Measurements from ENCODE around the gene LIM2.
A peak's percentile ranks its signal among the peaks of the same experiment; 100 is the strongest.
"Not testable (repeated sequence)": the region's sequence is repeated elsewhere in the genome, so short reads cannot be mapped to it uniquely, and the experiment has no call there.

Gene LIM2, protein sequence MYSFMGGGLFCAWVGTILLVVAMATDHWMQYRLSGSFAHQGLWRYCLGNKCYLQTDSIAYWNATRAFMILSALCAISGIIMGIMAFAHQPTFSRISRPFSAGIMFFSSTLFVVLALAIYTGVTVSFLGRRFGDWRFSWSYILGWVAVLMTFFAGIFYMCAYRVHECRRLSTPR

DNA sequence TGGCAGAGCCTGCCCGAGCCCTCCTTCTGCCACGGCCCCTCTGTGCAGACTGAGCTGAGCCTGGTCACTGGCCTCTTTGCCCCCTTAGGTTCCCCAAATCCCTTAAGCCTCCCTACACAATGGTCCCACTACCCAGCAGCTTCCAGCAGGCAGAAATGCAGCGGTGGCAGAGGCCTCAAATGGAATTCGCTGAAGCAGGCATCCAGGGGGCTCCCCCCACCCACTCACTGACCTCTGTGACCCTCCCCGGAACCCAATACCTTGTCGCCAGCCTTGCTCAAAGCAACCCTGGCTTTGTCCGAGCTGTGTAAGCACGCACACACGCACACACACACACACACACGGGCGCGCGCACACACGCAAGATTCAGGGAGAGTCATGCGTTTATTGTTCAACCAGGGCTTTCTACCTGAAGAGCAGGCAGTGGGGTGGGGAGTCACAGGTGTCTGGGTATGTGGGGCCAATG is at the start of gene LIM2:
Gene LIM2, minus strand, starts transcription at position 51 of the 466 bp plus-strand sequence. CDS start 531 bp downstream, outside the sequence.
- no peaks in the 10 kb centered on the region for H3K27me3 Mint-ChIP-seq
- no peak for ATAC-seq
- peaks cover 36% of the 10 kb centered on the region for H3K4me1 Mint-ChIP-seq
- H3K9me3 Mint-ChIP-seq = no peaks in the 10 kb centered on the region
- H3K36me3 Mint-ChIP-seq (ENCODE audit: low read depth) = no peaks in the 10 kb centered on the region
- peak within 1 kb of the TSS; percentile 6 for H3K4me3 Mint-ChIP-seq
- no peak for DNase-seq
- no peak within 1 kb of the TSS for H3K27ac Mint-ChIP-seq

DNA sequence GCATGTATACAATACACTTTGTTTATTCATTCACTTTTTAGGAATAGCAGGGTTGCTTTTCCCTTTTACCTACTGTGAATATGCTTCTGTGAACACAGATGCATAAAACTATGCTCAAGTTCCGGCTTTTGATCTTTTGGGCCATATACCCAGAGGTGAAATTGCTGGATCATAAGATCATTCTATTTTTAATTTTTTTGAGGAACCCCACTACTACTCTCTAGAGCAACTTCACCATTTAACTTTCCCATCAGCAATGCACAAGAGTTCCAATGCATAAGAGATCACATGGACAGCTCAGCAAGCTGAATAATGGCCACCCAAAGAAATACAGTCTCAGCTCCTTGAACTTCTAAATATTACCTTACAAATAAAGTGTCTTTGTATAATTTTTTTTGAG is 46.7 kb upstream of the LIM2 start:
- DNase-seq (no peak), ATAC-seq (no peak)
- Mint-ChIP-seq H3K27ac (no peak overlapping the region), H3K9me3 (peaks cover 8% of the 10 kb centered on the region), H3K36me3 (ENCODE audit: low read depth) (peaks cover 3% of the 10 kb centered on the region), H3K27me3 (no peaks in the 10 kb centered on the region), H3K4me1 (peaks cover 29% of the 10 kb centered on the region), H3K4me3 (no peak overlapping the region)

DNA sequence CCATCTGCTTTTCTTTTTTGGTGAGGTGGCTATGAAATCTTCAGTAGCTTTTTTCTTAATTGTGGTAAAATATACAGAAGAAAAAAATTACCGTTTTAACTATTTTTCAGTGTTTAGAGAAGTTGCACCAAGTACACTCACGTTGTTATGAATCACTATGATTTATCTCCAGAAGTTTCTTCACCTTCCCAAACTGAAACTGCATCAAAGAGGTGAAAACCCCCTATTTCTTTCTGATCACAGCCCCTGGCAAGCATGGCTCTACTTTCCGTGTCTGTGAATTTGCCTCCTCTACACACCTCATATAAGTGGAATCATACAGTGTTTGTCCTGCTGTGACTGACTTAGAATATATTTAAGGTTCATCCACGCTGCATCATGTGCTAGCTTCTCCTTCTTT is 45.3 kb upstream of the LIM2 start:
- ATAC-seq = peak; percentile 33
- no peak for DNase-seq
- H3K27ac Mint-ChIP-seq = no peak overlapping the region

DNA sequence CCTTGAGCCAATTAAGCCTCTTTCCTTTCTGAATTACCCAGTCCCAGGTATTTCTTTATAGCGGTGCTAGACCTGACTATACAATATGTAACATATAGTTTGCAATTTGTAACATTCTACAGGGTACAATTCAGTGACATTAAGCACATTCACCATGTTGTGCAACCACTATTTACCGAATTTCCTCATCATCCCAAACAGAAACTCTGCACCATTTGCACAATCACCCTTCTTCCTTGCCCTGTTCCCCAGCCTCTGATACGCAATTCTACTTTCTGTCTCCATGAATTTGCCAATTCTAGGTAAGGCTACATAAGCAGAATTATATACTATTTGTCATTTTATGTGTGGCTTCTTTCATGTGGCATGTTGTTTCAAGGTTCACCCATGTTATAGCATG is 43.4 kb upstream of the LIM2 start:
- no peak for ATAC-seq
- Mint-ChIP-seq H3K9me3 (peaks cover 8% of the 10 kb centered on the region), H3K27me3 (peaks cover 5% of the 10 kb centered on the region), H3K4me1 (peaks cover 18% of the 10 kb centered on the region), H3K4me3 (no peak overlapping the region), H3K27ac (no peak overlapping the region), H3K36me3 (ENCODE audit: low read depth) (peaks cover 3% of the 10 kb centered on the region)
- DNase-seq = no peak

More for the DNA sequence above, 45.3 kb upstream of the LIM2 start:
- peaks cover 5% of the 10 kb centered on the region for H3K27me3 Mint-ChIP-seq
- H3K4me1 Mint-ChIP-seq = peaks cover 17% of the 10 kb centered on the region
- H3K4me3 Mint-ChIP-seq = no peak overlapping the region
- peaks cover 3% of the 10 kb centered on the region for H3K36me3 Mint-ChIP-seq (ENCODE audit: low read depth)
- H3K9me3 Mint-ChIP-seq = peaks cover 8% of the 10 kb centered on the region

DNA sequence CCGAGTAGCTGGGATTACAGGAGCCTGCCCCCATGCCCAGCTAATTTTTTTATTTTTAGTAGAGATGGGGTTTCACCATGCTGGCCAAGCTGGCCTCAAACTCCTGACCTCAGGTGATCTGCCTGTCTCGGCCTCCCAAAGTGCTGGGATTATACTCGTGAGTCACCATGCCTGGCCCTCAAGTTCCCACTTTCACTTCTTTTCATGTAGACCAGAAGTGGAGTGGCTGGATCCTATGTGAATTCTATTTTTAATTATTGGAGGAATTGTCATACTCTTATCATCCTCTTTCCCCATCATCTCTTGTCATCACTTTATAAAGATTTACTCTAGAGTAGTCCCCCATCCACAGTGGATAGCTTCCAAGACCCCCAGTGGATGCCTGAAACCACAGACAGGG is 42.4 kb upstream of the LIM2 start:
- no peak overlapping the region for H3K27ac Mint-ChIP-seq
- DNase-seq (no peak), ATAC-seq (no peak)
- peaks cover 1% of the 10 kb centered on the region for H3K36me3 Mint-ChIP-seq (ENCODE audit: low read depth)
- H3K4me1 Mint-ChIP-seq = peaks cover 13% of the 10 kb centered on the region
- peaks cover 3% of the 10 kb centered on the region for H3K9me3 Mint-ChIP-seq
- no peak overlapping the region for H3K4me3 Mint-ChIP-seq
- H3K27me3 Mint-ChIP-seq = peaks cover 5% of the 10 kb centered on the region

DNA sequence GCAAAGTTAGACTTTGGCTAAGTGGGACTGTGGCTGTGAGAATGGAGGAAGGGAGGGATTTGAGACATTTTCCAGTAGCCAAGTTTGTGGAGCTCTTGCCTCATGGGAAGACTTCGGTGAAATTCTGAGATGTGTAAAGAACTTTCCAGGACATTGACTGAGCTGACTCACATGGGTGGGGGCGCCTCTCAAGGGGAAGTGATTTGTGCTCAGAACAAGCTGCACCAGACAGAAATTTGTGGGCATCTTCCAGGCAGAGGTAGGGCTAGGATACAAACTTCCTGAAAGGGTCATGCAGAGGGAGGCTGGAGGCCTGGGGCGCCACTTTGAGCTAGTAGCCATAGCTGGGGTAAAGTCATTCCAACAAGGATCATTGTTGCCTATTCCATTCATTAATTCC is 39.4 kb upstream of the LIM2 start:
- H3K9me3 Mint-ChIP-seq = no peaks in the 10 kb centered on the region
- no peak for DNase-seq
- peaks cover 13% of the 10 kb centered on the region for H3K4me1 Mint-ChIP-seq
- no peaks in the 10 kb centered on the region for H3K36me3 Mint-ChIP-seq (ENCODE audit: low read depth)
- H3K27me3 Mint-ChIP-seq = peaks cover 8% of the 10 kb centered on the region
- no peak for ATAC-seq
- H3K4me3 Mint-ChIP-seq = no peak overlapping the region
- no peak overlapping the region for H3K27ac Mint-ChIP-seq

DNA sequence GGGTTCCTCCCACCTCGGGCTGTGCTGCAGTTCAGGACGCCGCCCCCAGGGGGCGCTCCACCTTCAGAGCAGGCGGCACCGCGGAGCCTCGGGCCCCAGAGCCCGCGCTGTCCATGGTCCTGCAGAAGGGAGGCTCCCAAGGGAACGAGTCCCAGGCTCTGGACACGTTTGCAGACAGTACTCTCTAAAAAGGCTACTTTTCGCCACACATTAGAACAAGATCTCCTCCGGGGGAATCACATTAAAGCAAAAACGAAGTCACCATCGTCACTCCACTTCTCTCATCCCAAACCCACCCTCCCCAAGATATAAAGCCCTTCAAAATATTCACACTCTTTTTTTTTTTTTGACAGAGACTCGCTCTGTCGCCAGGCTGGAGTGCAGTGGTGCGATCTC is 34.3 kb upstream of the LIM2 start:
- Mint-ChIP-seq H3K4me1 (peaks cover 41% of the 10 kb centered on the region), H3K9me3 (no peaks in the 10 kb centered on the region), H3K36me3 (ENCODE audit: low read depth) (no peaks in the 10 kb centered on the region), H3K27ac (peak overlapping the region; percentile 42), H3K4me3 (peak overlapping the region; percentile 29), H3K27me3 (peaks cover 12% of the 10 kb centered on the region)
- ATAC-seq = peak; percentile 59
- peak; percentile 98 for DNase-seq

DNA sequence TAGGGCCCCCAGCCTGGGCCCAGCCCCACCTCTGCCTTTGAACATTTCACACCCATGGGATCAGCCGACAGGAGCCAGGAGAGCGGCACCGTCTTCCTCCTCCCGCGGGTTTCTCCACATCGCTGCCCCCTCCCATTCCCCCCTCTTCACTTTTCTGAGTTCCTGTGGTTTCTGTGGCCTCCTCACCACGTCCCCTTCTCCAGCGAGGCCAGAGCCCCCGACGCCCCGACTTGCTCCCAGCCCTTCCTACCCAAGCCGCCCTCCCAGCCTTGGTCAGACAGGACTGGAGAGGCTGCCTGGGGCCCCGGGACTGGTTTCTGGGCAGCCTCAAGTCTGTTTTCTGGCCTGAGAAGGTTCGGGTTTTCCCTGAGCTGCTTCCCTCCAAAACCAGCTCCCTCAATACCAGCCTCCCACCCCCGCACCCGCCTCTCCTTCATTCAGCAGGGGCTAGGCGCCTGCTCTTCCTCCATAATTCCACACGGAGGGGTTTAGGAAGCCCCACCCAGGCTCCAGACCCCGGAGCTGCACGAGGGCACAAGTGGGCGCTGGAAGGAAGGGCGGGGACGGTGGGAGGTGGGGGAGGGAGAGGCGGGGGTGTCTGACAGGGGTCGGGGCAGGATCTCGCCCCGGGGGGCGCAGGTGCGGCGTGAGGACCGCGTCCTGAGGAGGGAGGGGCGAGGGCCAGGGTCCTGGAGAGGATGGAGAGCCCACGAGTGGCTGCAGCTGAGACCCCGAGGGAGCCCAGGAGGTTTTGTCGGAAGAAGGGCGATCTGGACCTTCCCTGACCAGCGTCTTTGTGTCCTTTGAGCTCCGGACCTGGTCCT is 33.7 kb upstream of the LIM2 start:
- Mint-ChIP-seq H3K27ac (no peak overlapping the region), H3K4me3 (peak overlapping the region; percentile 29), H3K4me1 (peaks cover 46% of the 10 kb centered on the region), H3K27me3 (peaks cover 12% of the 10 kb centered on the region), H3K36me3 (ENCODE audit: low read depth) (no peaks in the 10 kb centered on the region), H3K9me3 (no peaks in the 10 kb centered on the region)
- ATAC-seq (no peak), DNase-seq (peak; percentile 25)

DNA sequence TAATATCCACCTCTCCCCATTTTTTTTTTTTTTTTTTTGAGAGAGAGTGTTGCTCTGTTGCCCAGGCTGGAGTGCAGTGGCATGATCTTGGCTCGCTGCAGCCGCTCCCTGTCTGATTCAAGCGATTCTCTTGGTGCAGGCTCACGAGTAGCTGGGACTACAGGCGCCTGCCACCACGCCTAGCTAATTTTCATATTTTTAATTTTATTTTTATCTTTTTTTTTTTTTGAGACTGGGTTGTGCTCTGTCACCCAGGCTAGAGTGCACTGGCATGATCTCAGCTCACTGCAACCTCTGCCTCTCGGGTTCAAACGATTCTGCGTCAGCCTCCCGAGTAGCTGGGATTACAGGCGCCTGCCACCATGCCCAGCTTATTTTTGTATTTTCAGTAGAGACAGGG is 32.7 kb upstream of the LIM2 start:
- not testable (repeated sequence) for H3K36me3 Mint-ChIP-seq (ENCODE audit: low read depth); H3K27ac Mint-ChIP-seq; ATAC-seq; H3K9me3 Mint-ChIP-seq; DNase-seq; H3K4me3 Mint-ChIP-seq
- H3K4me1 Mint-ChIP-seq = peaks cover 46% of the 10 kb centered on the region
- peaks cover 12% of the 10 kb centered on the region for H3K27me3 Mint-ChIP-seq

DNA sequence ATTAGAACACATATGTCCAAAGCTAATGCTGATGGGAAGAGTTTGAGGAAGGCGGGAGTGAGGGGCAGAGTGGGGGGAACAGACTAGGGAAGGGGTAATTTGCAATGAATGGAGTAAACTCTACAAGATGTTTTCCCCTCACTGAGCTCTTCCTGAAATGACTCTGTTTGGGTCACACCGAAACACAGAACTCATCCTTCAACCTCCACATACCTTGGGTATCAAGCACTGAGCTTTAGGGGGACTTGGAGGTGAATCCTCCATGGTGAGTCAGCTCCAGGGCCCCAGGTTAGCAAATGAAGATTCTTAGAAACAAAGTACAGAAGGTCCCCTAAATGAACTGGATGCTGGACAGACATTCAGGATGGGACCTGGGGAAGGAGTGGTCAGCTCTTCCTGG is 30.9 kb upstream of the LIM2 start:
- ATAC-seq (peak; percentile 15), DNase-seq (no peak)
- Mint-ChIP-seq H3K27me3 (peaks cover 9% of the 10 kb centered on the region), H3K27ac (no peak overlapping the region), H3K36me3 (ENCODE audit: low read depth) (no peaks in the 10 kb centered on the region), H3K4me3 (no peak overlapping the region), H3K4me1 (peaks cover 42% of the 10 kb centered on the region), H3K9me3 (no peaks in the 10 kb centered on the region)

DNA sequence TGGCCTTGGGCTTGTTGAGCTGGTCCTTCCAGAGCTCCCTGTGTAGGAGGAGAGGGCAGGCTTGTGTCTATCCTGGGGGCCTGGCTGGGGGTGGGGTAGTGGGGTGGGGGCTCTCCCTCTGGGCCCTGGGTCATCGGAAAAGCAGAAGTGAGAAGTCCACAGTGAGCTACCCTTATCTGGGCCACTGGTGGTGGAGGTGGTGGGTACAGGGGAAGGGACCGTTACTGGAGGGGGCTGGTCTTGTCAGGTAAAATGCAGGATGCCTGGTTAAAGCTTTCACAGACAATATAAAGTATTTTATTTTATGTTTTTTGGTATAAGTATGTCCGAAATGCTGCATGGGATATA is 30.0 kb upstream of the LIM2 start:
- Mint-ChIP-seq H3K4me1 (peaks cover 42% of the 10 kb centered on the region), H3K9me3 (no peaks in the 10 kb centered on the region), H3K27me3 (peaks cover 9% of the 10 kb centered on the region), H3K4me3 (no peak overlapping the region), H3K27ac (peak overlapping the region; percentile 48), H3K36me3 (ENCODE audit: low read depth) (no peaks in the 10 kb centered on the region)
- ATAC-seq (no peak), DNase-seq (no peak)

DNA sequence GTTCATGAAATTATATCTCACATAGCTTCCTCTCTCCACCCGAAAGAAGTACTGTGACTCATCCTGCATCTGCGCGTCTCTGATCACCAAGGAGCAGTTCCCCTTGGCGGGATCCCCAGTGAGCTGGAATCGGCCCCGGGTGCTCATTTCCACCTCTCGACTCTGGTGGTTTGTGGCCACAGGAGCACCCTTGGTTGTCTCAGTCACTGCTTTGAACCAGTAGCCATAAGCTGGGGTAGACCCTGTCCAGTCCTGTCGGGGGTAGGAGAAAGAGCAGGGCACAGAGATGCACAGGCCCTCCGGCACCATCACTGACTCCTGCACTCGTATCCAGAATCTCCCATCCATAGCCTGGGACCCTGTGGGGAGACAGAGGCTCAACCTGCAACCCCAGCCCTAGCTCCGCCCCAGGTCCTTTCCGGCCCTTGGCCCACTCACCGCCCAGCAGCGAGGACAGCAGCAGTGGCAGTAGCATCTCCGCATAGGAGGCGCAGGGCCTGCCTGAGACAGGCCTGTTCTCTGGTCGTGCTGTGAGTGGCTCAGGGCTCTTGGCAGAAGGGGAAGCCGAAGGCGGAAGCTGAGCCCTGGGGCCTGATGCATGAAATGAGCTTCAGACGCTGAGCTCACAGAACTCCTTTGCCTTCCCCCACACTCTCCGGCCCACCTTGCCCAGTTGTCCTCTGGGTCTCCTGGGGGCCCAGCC is 29.5 kb upstream of the LIM2 start, which contains the start of gene SIGLEC10:
Gene SIGLEC10, minus strand, starts transcription at position 536 of the 703 bp plus-strand sequence. Its CDS starts 61 bp downstream, at position 475.
- Mint-ChIP-seq H3K4me3 (peak within 1 kb of the TSS; percentile 33), H3K4me1 (peaks cover 41% of the 10 kb centered on the region), H3K36me3 (ENCODE audit: low read depth) (no peaks in the 10 kb centered on the region), H3K27ac (peak within 1 kb of the TSS; percentile 48), H3K9me3 (no peaks in the 10 kb centered on the region), H3K27me3 (peaks cover 9% of the 10 kb centered on the region)
- ATAC-seq = peak; percentile 70
- DNase-seq = peak; percentile 60

DNA sequence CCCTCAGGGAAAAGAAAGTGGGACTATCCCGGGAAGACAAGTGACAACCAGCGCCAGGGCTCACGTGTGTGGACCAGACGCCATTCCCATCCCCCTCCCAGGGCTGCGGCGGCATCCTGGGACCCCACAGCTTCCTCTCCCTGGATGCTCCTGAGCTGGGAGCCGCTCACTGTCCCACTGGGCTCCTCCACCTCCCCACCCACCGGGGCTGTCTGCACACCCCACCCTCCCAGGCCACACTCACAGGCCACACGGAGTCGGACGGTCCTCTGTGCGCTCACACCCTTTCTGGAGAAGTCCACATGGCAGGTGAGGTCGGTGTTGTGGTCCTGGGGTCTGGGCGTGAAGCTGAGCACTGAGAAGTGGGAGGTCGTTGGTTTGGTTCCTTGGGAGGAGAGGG is 28.6 kb upstream of the LIM2 start:
- DNase-seq; ATAC-seq; H3K36me3 Mint-ChIP-seq (ENCODE audit: low read depth); H3K4me3 Mint-ChIP-seq; H3K27ac Mint-ChIP-seq; H3K9me3 Mint-ChIP-seq; H3K27me3 Mint-ChIP-seq: not testable (repeated sequence)
- H3K4me1 Mint-ChIP-seq = peaks cover 35% of the 10 kb centered on the region

DNA sequence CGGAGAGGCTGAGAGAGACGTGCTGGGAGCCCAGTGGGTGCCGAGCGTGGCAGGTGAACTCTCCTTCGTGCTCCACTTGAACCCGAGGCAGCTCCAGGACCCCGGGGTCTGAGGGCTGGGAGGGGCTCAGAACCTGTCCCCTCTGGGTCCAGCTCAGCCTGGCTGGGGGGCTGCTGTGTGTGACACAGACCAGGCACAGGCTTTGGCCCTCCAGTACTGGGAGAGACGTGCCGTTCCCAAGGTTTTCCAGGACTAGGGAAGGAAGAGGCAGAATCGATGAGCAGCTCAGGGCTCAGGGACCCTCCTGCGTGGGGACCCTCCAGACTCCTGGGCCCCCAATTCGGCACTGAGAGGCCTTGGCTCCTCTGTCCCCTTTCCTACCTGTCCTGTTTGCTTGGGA is 27.4 kb upstream of the LIM2 start:
- H3K4me3 Mint-ChIP-seq = no peak overlapping the region
- H3K4me1 Mint-ChIP-seq = peaks cover 27% of the 10 kb centered on the region
- ATAC-seq (no peak), DNase-seq (no peak)
- H3K9me3 Mint-ChIP-seq = no peaks in the 10 kb centered on the region
- H3K27me3 Mint-ChIP-seq = peaks cover 8% of the 10 kb centered on the region
- no peak overlapping the region for H3K27ac Mint-ChIP-seq
- no peaks in the 10 kb centered on the region for H3K36me3 Mint-ChIP-seq (ENCODE audit: low read depth)

Measured in activated naive CD8-positive, alpha-beta T cell treated with anti-CD3 and anti-CD28 coated beads, Interleukin-2, amount 50 U/mL, for 24 hours (primary cell).